HG03175 (cell line): ENCODE data around the gene SLC6A8.

Source experiments
- ATAC-seq: cut with Tn5 transposase; IDR thresholded peaks from one replicate; pipeline ENCODE4 v1.9.1; 2021; ENCODE audit warnings: mild to moderate bottlenecking, moderate library complexity; ENCODE audit not compliant: unreplicated experiment

Gene SLC6A8

GRCh38 chrX:153687121-153688039 is at the start of gene SLC6A8:
Gene SLC6A8 (plus strand): TSS chrX:153687926. CDS start chrX:153688575, 649 bp downstream.
- ATAC-seq, result no peak

GRCh38 chrX:153638041-153638371 is 49.7 kb upstream of the SLC6A8 start:
- ATAC-seq, result no peak

DNA sequence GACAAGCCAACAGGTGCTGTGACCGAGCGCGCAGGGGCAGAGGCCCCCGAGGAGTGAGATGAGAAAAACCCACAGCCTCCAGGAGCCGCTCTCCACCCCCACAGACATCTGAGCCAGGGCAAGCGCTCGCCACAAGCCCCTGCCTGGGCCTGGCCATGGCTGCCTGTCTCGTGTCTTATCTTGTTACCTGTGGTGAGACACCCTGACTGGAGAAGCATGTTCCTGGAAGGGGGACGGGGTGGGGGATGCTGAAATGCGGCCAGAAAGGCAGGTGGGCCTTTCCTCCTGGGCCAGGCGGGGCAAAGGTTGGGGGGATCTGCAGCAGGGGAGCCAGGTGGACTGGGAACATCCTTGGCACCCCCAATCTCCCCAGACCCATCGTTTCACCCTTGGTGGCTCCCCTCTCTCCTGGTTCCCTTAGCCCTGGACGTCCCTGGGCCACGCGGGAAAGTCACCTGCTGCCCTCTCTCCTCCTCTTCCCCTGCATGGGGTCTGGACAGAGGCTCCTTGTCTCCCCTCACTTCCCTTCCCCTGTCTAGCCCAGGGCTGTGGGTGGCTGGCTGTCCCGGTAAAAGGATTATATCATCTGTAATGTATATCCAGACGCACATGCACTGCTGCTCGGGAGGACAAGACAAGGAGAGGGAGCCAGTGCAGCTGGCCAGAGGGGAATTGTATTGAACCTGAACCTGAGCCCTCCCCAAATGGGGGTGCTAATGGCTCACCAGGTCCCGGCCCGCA is 49.1 kb upstream of the SLC6A8 start:
- ATAC-seq, result no peak

DNA sequence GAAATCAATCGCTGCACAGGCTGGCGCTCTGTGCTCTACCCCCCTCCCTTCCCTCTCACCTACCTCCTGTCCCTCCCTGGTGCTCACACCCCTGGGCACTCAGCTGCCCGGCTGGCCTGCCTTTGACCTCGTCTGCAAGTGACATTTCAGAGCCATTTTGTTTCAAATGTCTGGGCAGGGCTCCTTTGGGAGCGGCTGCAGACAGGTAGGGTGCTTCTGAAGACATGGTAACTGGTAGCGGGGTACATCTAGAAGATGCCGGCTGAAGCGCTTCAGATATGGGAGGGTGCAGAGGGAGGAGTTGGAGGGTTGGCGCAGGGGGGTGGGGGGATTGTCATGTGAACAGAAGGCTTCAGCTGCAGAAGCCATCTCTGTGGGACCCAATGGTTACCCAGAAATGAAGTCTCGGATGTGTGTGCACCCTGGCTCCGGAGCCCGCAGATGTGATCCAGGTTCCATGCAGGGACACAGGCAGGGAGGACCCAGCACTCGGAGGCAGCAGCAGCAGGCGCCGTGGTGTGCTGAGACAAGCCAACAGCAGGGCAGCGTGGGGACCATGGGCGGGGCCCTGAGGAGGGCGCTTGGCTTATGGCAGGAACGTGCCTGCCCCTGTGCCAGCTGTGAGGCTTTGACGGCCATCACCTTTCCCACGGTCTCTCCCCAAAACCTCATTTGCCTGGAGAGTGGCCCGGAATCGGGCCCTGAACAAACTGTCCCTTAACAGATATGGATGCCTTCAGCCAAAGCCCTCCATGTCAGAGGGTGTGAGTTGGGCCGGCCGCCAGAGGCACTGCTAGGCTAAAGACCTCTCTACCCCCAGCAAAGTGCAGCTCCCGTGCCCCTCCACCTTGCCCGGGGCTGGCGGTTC is 48.3 kb upstream of the SLC6A8 start:
- no peak for ATAC-seq

GRCh38 chrX:153640045-153640686 is 47.6 kb upstream of the SLC6A8 start:
- no peak for ATAC-seq

DNA sequence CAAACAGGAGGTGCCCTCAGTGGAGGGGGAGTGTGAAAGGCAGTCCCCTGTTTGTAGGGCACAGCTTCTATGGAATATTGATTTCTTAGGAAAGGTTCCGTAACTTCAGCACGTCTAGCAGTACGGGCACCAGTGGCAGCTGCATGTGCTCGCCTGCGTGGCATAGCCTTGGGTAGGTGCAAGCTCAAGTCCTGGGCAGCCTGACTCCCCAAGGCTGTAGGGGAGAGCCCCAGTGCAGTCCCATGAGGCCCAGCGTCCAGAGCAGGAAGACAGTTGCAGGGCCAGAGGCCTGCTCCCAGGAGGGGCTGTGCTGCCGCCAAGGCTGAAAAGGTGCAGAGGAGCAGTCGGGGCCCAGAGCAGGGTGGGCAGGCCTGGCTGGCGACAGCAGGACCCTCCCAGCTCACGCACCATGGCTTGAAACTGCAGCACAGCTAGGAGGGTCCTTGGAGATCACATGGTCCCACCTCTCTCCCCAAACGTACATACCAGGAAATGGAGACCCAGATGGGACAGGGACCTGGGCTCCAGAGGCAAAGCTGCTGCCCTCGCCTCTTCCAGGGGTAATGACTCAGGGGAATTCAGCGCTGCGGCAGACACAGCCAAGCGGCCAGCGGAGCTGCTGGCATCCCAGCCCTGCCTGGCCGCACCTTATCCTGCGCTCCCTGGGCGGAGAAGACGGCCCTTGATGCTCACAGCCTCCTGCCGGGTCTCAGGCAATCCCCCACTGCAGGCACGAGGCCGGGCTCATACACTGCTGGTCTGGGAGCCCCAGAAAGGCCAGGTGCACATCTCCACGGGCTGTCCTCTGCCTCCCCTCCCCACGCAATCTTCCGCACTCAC is 46.8 kb upstream of the SLC6A8 start:
- no peak for ATAC-seq

GRCh38 chrX:153641627-153642026 is 46.1 kb upstream of the SLC6A8 start:
- ATAC-seq, result no peak

DNA sequence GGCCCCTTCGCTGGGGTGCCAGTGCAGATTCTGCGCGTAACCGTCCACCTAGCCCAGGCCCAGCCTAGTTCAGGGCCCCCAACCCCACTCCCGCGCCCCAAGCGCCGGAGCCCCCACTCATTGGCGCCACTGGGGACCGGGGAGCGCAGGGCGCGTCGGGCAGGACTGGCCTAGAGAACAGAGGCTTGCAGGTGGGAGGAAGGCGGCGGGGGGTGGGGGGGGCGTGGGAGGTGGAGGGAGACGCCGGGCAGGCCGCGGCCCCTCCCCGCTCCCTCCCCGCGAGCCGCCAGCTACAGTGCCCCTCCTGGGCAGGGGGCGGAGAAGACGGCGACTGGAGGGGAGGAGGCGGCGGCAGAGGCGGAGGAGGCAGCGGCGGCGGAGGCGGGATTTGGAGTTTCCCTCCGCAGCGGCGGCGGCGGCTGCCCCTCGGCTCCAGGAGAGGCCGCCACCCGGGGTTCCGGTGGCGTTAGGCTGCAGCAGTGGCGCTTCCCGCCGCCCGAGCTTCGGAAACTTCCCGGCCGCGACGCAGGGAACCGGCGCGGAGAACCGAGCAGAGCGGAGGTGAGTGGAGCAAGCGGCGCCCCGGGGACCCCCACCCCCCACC is 45.6 kb upstream of the SLC6A8 start:
- ATAC-seq, result no peak

GRCh38 chrX:153642655-153643430 is 44.9 kb upstream of the SLC6A8 start:
- no peak for ATAC-seq

GRCh38 chrX:153643431-153644351 is 44.0 kb upstream of the SLC6A8 start:
- no peak for ATAC-seq

GRCh38 chrX:153644356-153645125 is 43.2 kb upstream of the SLC6A8 start:
- no peak for ATAC-seq

DNA sequence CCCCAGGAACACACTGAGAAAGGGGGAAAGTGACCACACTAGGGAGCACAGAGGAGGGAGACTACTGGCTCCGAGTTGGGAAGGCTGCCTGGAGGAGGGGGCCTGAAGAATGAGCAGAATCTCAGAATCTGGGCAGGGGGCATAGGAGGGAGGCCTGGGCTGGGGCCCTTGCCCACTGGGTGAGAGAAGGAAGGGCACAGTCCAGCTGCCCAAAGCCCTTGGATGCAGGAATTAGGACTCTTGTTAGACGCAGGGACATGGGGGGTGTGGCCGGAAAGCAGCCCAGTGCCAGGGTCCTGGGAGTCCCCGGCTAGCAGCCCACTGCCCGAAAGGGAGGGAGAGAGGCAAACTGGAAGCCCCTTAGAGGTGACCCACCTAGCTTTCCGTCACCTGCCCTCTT is 42.6 kb upstream of the SLC6A8 start:
- no peak for ATAC-seq

DNA sequence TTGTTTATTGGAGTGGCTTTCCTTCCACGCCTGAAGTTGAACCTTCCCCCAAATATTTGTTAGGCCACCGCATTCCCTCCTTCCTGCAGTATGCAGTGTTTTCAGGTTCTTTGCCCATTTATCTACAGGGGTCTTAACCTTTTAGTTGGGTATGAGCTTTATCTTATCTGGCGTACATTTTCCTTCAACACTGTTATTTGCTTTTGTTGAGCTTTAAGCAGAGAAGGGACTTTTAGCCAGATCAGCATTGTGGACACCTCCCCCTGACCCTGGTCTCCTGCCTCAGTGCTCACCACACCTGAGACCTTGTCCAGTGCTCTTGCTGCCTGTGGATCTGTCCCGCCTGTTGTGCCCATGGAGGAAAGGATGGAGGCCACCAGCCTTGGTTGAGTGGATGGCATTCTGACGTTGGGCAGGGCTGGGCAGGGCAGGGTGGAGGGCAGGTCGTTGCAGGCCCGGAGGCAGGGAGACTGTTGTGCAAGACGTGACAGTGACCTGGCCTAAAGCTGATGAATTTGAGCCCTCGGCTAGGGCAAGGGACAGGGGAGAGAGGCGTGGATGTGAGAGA is 41.7 kb upstream of the SLC6A8 start:
- no peak for ATAC-seq

DNA sequence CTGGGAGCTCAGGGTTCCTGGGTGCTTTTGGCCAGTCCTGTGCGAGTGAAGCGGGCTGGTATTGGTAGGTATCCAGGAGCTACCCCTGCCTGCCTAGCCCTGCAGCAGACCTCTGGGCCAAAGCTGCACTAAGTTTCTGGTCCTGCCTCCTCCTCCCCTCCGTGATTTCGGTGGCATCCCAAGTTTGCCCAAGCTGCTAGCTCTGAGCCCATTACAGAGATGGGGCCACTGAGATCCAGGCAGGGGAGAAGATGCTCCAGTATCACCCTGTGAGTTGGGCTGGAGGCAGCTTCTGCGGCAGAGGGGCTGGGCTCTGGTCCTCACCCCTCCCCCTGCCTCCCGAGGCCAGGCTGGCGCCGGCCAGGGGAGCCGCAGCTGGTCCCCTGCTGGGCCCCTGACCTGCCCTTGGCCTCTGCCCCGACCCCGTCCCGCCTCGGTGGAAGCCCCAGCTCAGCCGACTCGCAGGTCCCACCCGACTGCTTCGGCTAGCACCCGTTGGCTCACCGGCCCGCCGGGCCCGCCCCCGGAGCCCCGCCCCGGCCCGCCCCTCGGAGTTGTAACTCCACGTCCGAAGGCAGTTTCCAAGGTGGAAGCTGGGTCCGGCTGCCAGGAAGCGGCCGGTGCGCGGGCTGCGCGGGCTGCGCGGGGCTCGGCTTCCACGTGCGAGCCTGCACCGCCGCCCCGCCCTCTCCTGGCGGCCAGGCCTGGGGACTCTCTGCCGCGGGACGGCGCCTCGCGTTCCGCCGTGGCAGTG is 40.9 kb upstream of the SLC6A8 start, which contains the start of gene DUSP9:
TSS of gene DUSP9 (plus strand) at position 584 of the 754 bp plus-strand sequence. CDS start 751 bp downstream, outside the sequence.
- ATAC-seq, result no peak

- no peak for ATAC-seq
Observed at GRCh38 chrX:153647461-153648357, 40.0 kb upstream of the SLC6A8 start.
